ENCODE results near the gene AMHR2. TPM values are rescaled to one million over a fixed set of nuclear protein-coding genes. Genes with fewer than 3 reads are reported as not detected.

AMHR2 gene
- total RNA-seq, 1 experiment from 2014 or later, result not detected

DNA sequence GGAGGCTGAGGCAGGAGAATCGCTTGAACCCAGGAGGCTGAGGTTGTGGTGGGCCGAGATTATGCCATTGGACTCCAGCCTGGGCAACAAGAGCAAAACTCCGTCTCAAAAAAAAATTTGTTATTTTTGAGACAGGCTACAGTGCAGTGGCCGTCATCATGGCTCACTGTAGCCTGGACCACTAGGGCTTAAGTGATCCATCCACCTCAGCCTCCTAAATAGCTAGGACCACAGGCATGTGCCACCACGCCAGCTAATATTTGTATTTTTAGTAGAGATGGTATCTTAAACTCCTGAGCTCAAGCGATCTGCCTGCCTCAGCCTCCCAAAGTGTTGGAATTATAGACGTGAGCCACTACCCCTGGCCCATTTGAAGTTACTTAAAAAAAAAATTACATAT, 27.3 kb downstream of the AMHR2 start:
- H3K9me3 ChIP-seq (ENCODE audit: low read depth, low read length, poor library complexity, severe bottlenecking), result no peaks in the 10 kb centered on the region
- H3K4me3 ChIP-seq (ENCODE audit: low read depth, low read length, poor library complexity, severe bottlenecking), result no peak overlapping the region
- intact Hi-C loops (cut with micrococcal nuclease; ENCODE audit: unreplicated experiment), result no loop called here
- TF ChIP-seq, protein P1, sequence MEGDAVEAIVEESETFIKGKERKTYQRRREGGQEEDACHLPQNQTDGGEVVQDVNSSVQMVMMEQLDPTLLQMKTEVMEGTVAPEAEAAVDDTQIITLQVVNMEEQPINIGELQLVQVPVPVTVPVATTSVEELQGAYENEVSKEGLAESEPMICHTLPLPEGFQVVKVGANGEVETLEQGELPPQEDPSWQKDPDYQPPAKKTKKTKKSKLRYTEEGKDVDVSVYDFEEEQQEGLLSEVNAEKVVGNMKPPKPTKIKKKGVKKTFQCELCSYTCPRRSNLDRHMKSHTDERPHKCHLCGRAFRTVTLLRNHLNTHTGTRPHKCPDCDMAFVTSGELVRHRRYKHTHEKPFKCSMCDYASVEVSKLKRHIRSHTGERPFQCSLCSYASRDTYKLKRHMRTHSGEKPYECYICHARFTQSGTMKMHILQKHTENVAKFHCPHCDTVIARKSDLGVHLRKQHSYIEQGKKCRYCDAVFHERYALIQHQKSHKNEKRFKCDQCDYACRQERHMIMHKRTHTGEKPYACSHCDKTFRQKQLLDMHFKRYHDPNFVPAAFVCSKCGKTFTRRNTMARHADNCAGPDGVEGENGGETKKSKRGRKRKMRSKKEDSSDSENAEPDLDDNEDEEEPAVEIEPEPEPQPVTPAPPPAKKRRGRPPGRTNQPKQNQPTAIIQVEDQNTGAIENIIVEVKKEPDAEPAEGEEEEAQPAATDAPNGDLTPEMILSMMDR (conservative IDR thresholded peaks at IDR 0.05; ENCODE audit: low read depth, low read length), result no peak
- no peak for TF ChIP-seq EZH2 (IDR thresholded peaks at IDR 0.05; ENCODE audit: borderline replicate concordance, low read depth, low read length, poor library complexity, severe bottlenecking)
- ChIA-PET CTCF (interaction anchor here (0.8 to 1.3 kb wide), 2 partner anchors 22 to 99 kb away, joined by 3 to 7 read pairs; no protein-coding TSS in a partner anchor), POLR2A (ENCODE audit: low non-redundant PET) (interaction anchor here (0.6 kb wide), 1 partner anchor 9 kb away, joined by 3 read pairs; the partner anchor contains the start of gene PRR13)
- peaks cover 18% of the 10 kb centered on the region for H3K4me1 ChIP-seq (ENCODE audit: insufficient read depth, low read length, poor library complexity, severe bottlenecking)
- DNase-seq (ENCODE audit: low spot score), result no peak
- no TSS peak for BruUV-seq (replicated peaks)
- H3K27me3 ChIP-seq (replicated peaks; ENCODE audit: insufficient read depth, low read depth, low read length, poor library complexity), result no peaks in the 10 kb centered on the region
- H3K36me3 ChIP-seq (ENCODE audit: insufficient read depth, low read length, poor library complexity, severe bottlenecking), result peaks cover 29% of the 10 kb centered on the region
- H3K27ac ChIP-seq (ENCODE audit: low read depth, low read length, poor library complexity, severe bottlenecking), result no peak overlapping the region

DNA sequence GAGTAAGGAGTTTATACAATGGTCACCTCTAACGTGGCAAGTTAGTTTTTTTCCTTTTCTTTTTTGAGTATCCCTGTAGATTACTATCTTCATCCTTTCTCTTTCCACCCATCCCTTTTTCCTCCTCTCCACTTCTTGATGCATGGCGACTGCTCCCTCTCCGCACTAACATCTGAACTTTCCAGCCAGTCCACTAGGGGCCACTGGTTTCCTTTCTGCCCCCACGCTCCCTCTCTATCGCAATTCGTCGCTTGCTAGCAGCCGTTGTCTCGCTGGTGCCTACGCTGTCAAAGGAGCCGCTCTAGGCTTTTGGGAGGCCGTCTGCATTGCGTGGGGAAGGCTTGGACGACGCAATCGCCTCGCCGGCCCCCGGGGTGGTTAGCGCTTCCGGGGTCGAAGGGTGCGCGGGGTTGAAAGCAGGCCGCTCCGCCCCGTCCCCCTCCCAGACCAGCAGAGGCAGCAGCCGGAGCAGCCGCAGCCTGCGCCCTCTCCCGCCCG, 28.1 kb downstream of the AMHR2 start, which contains the start of gene PCBP2:
Gene PCBP2, plus strand, starts transcription at position 442 of the 498 bp plus-strand sequence. CDS start 2,699 bp downstream, outside the sequence.
- Histone ChIP-seq H3K4me3 (ENCODE audit: low read depth, low read length, poor library complexity, severe bottlenecking) (peak within 1 kb of the TSS; percentile 94), H3K36me3 (ENCODE audit: insufficient read depth, low read length, poor library complexity, severe bottlenecking) (peaks cover 33% of the 10 kb centered on the region), H3K27ac (ENCODE audit: low read depth, low read length, poor library complexity, severe bottlenecking) (peak within 1 kb of the TSS; percentile 99), H3K9me3 (ENCODE audit: low read depth, low read length, poor library complexity, severe bottlenecking) (no peaks in the 10 kb centered on the region), H3K27me3 (replicated peaks; ENCODE audit: insufficient read depth, low read depth, low read length, poor library complexity) (no peaks in the 10 kb centered on the region), H3K4me1 (ENCODE audit: insufficient read depth, low read length, poor library complexity, severe bottlenecking) (peaks cover 18% of the 10 kb centered on the region)
- peak; percentile 100 for DNase-seq (ENCODE audit: low spot score)
- no TSS peak for BruUV-seq (replicated peaks)
- ChIA-PET CTCF (interaction anchor here (0.8 to 1.3 kb wide), 2 partner anchors 22 to 99 kb away, joined by 3 to 7 read pairs; no protein-coding TSS in a partner anchor), POLR2A (ENCODE audit: low non-redundant PET) (interaction anchor here (0.6 kb wide), 1 partner anchor 10 kb away, joined by 3 read pairs; the partner anchor contains the start of gene PRR13)
- intact Hi-C loops (cut with micrococcal nuclease; ENCODE audit: unreplicated experiment), result no loop called here
- no peak for TF ChIP-seq EZH2 (IDR thresholded peaks at IDR 0.05; ENCODE audit: borderline replicate concordance, low read depth, low read length, poor library complexity, severe bottlenecking)
- TF ChIP-seq, protein P1 (conservative IDR thresholded peaks at IDR 0.05; ENCODE audit: low read depth, low read length), result peak; percentile 97

DNA sequence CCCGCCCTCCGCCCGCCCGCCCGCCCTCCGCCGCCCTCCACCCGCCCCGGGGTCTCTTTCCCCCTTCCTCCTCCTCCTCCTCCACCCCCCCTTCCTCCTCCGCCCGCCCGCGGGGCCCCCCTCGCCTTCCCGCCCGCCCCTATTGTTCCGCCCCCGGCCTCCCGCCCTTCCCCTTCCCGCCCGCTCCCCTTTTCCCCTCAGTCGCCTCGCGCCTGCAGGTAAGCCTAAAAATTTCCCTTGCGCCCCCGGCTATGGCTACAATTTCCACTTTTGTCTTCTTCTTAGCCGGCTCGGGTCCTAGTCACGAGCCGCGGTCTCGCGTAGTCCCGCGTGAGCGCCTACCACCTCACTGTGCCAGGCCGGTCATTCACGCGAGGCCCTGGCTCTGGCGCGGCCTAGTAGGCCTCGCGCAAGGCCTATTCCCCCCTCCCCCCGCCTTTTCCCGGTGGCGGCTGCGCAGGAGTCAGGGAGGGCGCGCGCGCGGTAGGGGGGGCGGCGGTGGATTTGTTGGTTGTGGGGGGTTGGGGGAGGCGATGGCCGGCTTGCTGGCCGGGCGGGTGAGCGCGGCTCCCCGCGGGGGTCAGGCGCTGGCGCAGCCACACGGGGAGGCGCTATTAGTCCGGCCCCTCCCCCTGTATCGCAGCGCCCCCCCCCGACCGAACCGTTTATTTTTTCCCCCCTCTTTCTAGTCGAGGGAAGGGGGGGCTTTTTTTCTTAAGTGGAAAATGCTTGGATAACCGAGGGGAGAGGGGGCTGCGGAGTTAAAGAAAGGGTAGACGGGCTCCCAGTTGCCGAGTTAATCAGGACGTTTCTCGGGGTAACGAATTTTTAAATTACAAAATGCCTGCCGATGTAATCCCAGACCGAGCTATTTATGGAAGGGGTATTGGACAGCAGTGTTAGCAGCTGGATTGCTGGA, 28.8 kb downstream of the AMHR2 start:
- BruUV-seq (replicated peaks), result no TSS peak
- TF ChIP-seq EZH2 (IDR thresholded peaks at IDR 0.05; ENCODE audit: borderline replicate concordance, low read depth, low read length, poor library complexity, severe bottlenecking), result no peak
- TF ChIP-seq, protein P1 (conservative IDR thresholded peaks at IDR 0.05; ENCODE audit: low read depth, low read length), result peak; percentile 55
- H3K27me3 ChIP-seq (replicated peaks; ENCODE audit: insufficient read depth, low read depth, low read length, poor library complexity), result no peaks in the 10 kb centered on the region
- no peaks in the 10 kb centered on the region for H3K9me3 ChIP-seq (ENCODE audit: low read depth, low read length, poor library complexity, severe bottlenecking)
- peak; percentile 84 for DNase-seq (ENCODE audit: low spot score)
- H3K4me3 ChIP-seq (ENCODE audit: low read depth, low read length, poor library complexity, severe bottlenecking), result peak overlapping the region; percentile 94
- ChIA-PET POLR2A (ENCODE audit: low non-redundant PET) (no interaction called here), CTCF (no interaction called here)
- H3K36me3 ChIP-seq (ENCODE audit: insufficient read depth, low read length, poor library complexity, severe bottlenecking), result peaks cover 40% of the 10 kb centered on the region
- H3K27ac ChIP-seq (ENCODE audit: low read depth, low read length, poor library complexity, severe bottlenecking), result peak overlapping the region; percentile 99
- intact Hi-C loops (cut with micrococcal nuclease; ENCODE audit: unreplicated experiment), result no loop called here
- peaks cover 18% of the 10 kb centered on the region for H3K4me1 ChIP-seq (ENCODE audit: insufficient read depth, low read length, poor library complexity, severe bottlenecking)
